Measurements from ENCODE around the gene PCSK2.

The PCSK2 gene

DNA sequence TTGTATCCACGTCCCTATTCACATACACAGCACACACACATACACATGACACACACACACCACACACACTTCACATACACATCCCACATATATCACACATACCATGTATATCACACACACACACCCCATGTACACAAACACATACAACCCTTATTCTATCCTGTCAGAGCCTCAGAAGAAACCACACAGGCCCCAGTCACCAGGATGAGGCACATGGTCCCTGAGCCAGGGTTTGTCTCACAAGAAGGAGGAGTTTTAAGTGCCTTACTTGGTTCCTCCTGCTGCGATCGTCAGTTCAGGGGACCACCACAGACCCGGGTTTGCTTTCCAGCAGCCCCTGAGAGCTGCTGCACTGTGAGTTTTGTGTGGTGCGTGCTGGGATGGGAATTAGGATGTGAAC is 280.7 kb downstream of the PCSK2 start:
- H3K4me2 ChIP-seq (ENCODE audit: low read length), result no peak overlapping the region

DNA sequence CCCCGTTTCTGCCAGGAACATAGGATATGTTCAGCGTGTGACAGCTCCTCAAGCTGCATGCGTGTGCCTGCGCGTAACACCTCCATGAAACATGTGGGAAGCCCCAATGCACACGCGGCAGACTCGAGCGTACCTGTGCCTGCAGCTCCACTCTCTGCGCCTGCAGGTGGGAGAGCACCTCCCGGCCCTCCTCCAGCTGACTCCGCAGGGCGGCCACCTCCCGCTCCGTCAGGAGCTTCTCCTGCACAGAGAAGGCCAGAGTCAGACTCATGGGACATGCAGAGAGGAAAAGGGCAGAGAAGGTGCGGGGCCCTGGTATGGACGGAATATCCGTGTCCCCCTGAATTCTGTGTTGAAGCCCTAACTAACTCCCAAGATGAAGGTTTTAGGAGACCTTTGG is 281.9 kb downstream of the PCSK2 start:
- H3F3A ChIP-seq (ENCODE audit: control insufficient read depth, insufficient read depth), result no peaks in the 10 kb centered on the region

More for the DNA sequence above, 280.7 kb downstream of the PCSK2 start:
- peaks cover 16% of the 10 kb centered on the region for H3K4me1 ChIP-seq (ENCODE audit: control insufficient read depth, low read length)
- no peak overlapping the region for H3K27ac ChIP-seq (ENCODE audit: low read depth, low read length)
- no peaks in the 10 kb centered on the region for H3K27me3 ChIP-seq (ENCODE audit: control insufficient read depth, low read length)
- no peak overlapping the region for H3K4me3 ChIP-seq (ENCODE audit: low read length)
- H3K79me2 ChIP-seq (ENCODE audit: control insufficient read depth, low read length), result no peaks in the 10 kb centered on the region
- no peaks in the 10 kb centered on the region for H3K9me2 ChIP-seq (replicated peaks; ENCODE audit: control insufficient read depth, low read length)
- no peaks in the 10 kb centered on the region for H4K20me1 ChIP-seq (ENCODE audit: control insufficient read depth, insufficient read depth, low read depth, low read length)
- H3K36me3 ChIP-seq (ENCODE audit: control insufficient read depth, low read length), result no peaks in the 10 kb centered on the region
- no peaks in the 10 kb centered on the region for H3K9me3 ChIP-seq (ENCODE audit: control insufficient read depth, insufficient read depth, low read length)
- no peak for TF ChIP-seq EZH2phosphoT487 (IDR thresholded peaks at IDR 0.05; ENCODE audit: borderline replicate concordance, low read length)
- TF ChIP-seq, protein P1, sequence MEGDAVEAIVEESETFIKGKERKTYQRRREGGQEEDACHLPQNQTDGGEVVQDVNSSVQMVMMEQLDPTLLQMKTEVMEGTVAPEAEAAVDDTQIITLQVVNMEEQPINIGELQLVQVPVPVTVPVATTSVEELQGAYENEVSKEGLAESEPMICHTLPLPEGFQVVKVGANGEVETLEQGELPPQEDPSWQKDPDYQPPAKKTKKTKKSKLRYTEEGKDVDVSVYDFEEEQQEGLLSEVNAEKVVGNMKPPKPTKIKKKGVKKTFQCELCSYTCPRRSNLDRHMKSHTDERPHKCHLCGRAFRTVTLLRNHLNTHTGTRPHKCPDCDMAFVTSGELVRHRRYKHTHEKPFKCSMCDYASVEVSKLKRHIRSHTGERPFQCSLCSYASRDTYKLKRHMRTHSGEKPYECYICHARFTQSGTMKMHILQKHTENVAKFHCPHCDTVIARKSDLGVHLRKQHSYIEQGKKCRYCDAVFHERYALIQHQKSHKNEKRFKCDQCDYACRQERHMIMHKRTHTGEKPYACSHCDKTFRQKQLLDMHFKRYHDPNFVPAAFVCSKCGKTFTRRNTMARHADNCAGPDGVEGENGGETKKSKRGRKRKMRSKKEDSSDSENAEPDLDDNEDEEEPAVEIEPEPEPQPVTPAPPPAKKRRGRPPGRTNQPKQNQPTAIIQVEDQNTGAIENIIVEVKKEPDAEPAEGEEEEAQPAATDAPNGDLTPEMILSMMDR (IDR thresholded peaks at IDR 0.05; ENCODE audit: low read depth, low read length, poor library complexity, severe bottlenecking), result no peak
- no peaks in the 10 kb centered on the region for H3F3A ChIP-seq (ENCODE audit: control insufficient read depth, insufficient read depth)

DNA sequence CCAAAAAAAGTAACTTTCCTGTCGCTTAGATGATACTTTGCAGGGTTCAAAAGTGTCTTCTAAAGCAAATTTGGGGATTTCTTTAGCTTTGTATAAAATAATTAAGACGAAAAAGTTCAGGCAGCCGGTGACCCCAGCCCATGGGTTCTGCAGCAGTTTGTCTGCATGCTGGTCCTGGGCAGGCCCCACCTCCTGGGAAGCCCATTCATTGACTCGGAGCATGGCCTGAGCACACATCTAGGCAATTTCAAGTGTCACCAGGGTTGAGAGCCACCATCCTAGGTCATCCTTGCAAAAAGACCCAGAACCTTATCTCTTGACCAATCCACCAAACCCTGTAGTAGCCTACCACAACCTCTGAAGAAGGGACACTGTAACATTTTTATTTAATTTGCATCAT is 283.7 kb downstream of the PCSK2 start:
- Histone ChIP-seq H3K9me2 (replicated peaks; ENCODE audit: control insufficient read depth, low read length) (no peaks in the 10 kb centered on the region), H3K27me3 (ENCODE audit: control insufficient read depth, low read length) (peaks cover 14% of the 10 kb centered on the region), H3F3A (ENCODE audit: control insufficient read depth, insufficient read depth) (no peaks in the 10 kb centered on the region), H3K4me2 (ENCODE audit: low read length) (no peak overlapping the region), H3K4me3 (ENCODE audit: low read length) (no peak overlapping the region), H3K4me1 (ENCODE audit: control insufficient read depth, low read length) (peaks cover 3% of the 10 kb centered on the region), H3K9me3 (ENCODE audit: control insufficient read depth, insufficient read depth, low read length) (no peaks in the 10 kb centered on the region), H4K20me1 (ENCODE audit: control insufficient read depth, insufficient read depth, low read depth, low read length) (no peaks in the 10 kb centered on the region), H3K79me2 (ENCODE audit: control insufficient read depth, low read length) (no peaks in the 10 kb centered on the region), H3K36me3 (ENCODE audit: control insufficient read depth, low read length) (no peaks in the 10 kb centered on the region), H3K27ac (ENCODE audit: low read depth, low read length) (no peak overlapping the region)
- no peak for TF ChIP-seq EZH2phosphoT487 (IDR thresholded peaks at IDR 0.05; ENCODE audit: borderline replicate concordance, low read length)
- TF ChIP-seq, protein P1 (IDR thresholded peaks at IDR 0.05; ENCODE audit: low read depth, low read length, poor library complexity, severe bottlenecking), result no peak

More for the DNA sequence above, 281.9 kb downstream of the PCSK2 start:
- Histone ChIP-seq H3K4me1 (ENCODE audit: control insufficient read depth, low read length) (peaks cover 16% of the 10 kb centered on the region), H3K4me3 (ENCODE audit: low read length) (no peak overlapping the region), H3K27ac (ENCODE audit: low read depth, low read length) (no peak overlapping the region), H3K9me3 (ENCODE audit: control insufficient read depth, insufficient read depth, low read length) (no peaks in the 10 kb centered on the region), H3K27me3 (ENCODE audit: control insufficient read depth, low read length) (peaks cover under 1% of the 10 kb centered on the region; the same call in 1 of the 2 replicates), H3K36me3 (ENCODE audit: control insufficient read depth, low read length) (no peaks in the 10 kb centered on the region), H3K79me2 (ENCODE audit: control insufficient read depth, low read length) (no peaks in the 10 kb centered on the region), H3K9me2 (replicated peaks; ENCODE audit: control insufficient read depth, low read length) (no peaks in the 10 kb centered on the region), H4K20me1 (ENCODE audit: control insufficient read depth, insufficient read depth, low read depth, low read length) (no peaks in the 10 kb centered on the region), H3K4me2 (ENCODE audit: low read length) (no peak overlapping the region)
- TF ChIP-seq EZH2phosphoT487 (IDR thresholded peaks at IDR 0.05; ENCODE audit: borderline replicate concordance, low read length), result no peak
- TF ChIP-seq, protein P1 (IDR thresholded peaks at IDR 0.05; ENCODE audit: low read depth, low read length, poor library complexity, severe bottlenecking), result no peak
